ENCODE results near the gene MRPL38.
A peak's percentile ranks its signal among the peaks of the same experiment; 100 is the strongest.

Gene MRPL38

DNA sequence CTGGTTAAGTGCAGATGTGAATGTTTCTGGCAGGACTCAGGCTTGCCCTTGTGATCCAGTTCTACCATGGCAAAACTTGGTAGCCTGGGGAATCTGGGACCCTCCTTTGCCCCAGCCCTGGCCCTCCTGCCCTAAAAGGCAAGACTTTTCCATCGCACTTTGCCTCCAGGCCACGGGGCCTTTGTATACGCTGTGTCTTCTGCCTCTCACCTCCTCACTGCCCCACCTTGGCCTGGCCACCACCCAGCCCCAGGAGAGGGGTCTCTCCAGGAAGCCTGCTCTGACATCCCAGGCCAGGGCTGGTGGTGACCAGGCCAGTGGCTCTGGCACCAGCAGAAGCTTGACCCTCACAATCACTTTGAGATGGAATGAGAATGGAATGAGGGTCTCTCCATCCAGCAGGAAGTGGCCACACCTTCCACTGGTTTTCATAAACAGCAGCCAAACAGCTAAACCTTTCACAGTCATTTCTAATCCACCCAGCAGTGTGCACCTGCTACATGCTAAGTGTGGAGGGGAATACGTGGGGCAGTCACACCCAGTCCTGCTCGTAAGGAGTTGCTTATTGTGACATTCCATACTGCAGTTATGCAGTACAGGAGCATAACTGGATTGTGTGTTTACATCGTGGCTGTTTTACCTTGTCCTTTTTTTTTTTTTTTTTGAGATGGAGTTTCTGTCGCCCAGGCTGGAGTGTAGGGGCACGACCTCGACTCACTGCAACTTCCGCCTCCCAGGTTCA, 1.6 kb upstream of the MRPL38 start:
- CTCF ChIA-PET, result interaction anchor here (0.6 to 4.2 kb wide), 14 partner anchors 16 to 411 kb away, joined by 3 to 47 read pairs (median 4); partner anchors contain the start of gene CDK3

DNA sequence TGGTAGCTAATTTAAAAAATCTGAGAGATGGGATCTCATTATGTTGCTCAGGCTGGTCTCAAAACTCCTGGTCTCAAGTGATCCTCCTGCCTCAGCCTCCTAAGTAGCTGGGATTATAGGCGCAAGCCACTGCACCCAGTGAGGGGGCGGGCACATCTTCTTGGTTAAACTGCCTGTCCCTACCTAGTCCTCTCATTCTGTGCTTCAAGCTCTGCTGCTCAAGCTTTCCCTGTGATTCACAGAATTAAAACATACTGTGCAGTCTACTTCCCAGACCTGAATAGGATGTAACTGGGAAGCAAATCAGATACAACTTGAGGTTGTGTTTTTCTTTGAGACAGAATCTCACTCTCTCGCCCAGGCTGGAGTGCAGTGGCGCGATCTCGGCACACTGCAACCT, 2.3 kb downstream of the MRPL38 start:
- Histone ChIP-seq H3K9me3 (ENCODE audit: control extremely low read depth in 1 of 5, control insufficient read depth in 4 of 5, insufficient read depth in 2 of 5, low read depth in 1 of 5, low read length in 4 of 5) (no peaks in the 10 kb centered on the region), H3K27me3 (replicated peaks in 2 of 5; ENCODE audit: control insufficient read depth in 4 of 5, insufficient read depth in 5 of 5, low read length in 4 of 5) (no peaks in the 10 kb centered on the region), H3K36me3 (ENCODE audit: control insufficient read depth in 4 of 4, insufficient read depth in 4 of 4, low read length in 3 of 4) (peaks cover 4 to 50% (median 38%) of the 10 kb centered on the region in 4 experiments), H3K27ac (ENCODE audit: insufficient read depth in 1 of 2, low read depth in 1 of 2, low read length in 2 of 2, poor library complexity in 1 of 2, severe bottlenecking in 2 of 2) (no peak overlapping the region), H3K4me3 (ENCODE audit: control insufficient read depth in 1 of 7, extremely low read depth in 1 of 7, insufficient read depth in 4 of 7, low read depth in 2 of 7, low read length in 6 of 7) (no peak overlapping the region), H3K4me1 (ENCODE audit: control extremely low read depth in 1 of 4, control insufficient read depth in 4 of 4, insufficient read depth in 4 of 4, low read length in 3 of 4) (peaks cover 0 to 25% (median 18%) of the 10 kb centered on the region in 4 experiments)
- no peak for DNase-seq
- CTCF ChIA-PET, result interaction anchor here (1.2 to 1.7 kb wide), 3 partner anchors 23 to 137 kb away, joined by 3 read pairs; partner anchors contain the start of gene GALK1
- 97% methylated on average over 6 of the region's 6 CpGs for WGBS (ENCODE audit: insufficient coverage)
- POLR2A ChIA-PET, result no interaction called here

More for the DNA sequence above, 1.6 kb upstream of the MRPL38 start:
- Histone ChIP-seq H3K36me3 (ENCODE audit: control insufficient read depth in 4 of 4, insufficient read depth in 4 of 4, low read length in 3 of 4) (peaks cover 2 to 15% (median 7%) of the 10 kb centered on the region in 4 experiments), H3K27ac (ENCODE audit: insufficient read depth in 1 of 2, low read depth in 1 of 2, low read length in 2 of 2, poor library complexity in 1 of 2, severe bottlenecking in 2 of 2) (no peak overlapping the region), H3K4me3 (ENCODE audit: control insufficient read depth in 1 of 7, extremely low read depth in 1 of 7, insufficient read depth in 4 of 7, low read depth in 2 of 7, low read length in 6 of 7) (no peak overlapping the region), H3K9me3 (ENCODE audit: control extremely low read depth in 1 of 5, control insufficient read depth in 4 of 5, insufficient read depth in 2 of 5, low read depth in 1 of 5, low read length in 4 of 5) (no peaks in the 10 kb centered on the region), H3K27me3 (replicated peaks in 2 of 5; ENCODE audit: control insufficient read depth in 4 of 5, insufficient read depth in 5 of 5, low read length in 4 of 5) (no peaks in the 10 kb centered on the region), H3K4me1 (ENCODE audit: control extremely low read depth in 1 of 4, control insufficient read depth in 4 of 4, insufficient read depth in 4 of 4, low read length in 3 of 4) (peaks cover 0 to 43% (median 29%) of the 10 kb centered on the region in 4 experiments)
- POLR2A ChIA-PET, result interaction anchor here (0.6 to 1.1 kb wide), 2 partner anchors 58 to 99 kb away, joined by 3 to 9 read pairs; no protein-coding TSS in a partner anchor
- no peak for DNase-seq
- 91% methylated on average over 6 of the region's 10 CpGs for WGBS (ENCODE audit: insufficient coverage)

DNA sequence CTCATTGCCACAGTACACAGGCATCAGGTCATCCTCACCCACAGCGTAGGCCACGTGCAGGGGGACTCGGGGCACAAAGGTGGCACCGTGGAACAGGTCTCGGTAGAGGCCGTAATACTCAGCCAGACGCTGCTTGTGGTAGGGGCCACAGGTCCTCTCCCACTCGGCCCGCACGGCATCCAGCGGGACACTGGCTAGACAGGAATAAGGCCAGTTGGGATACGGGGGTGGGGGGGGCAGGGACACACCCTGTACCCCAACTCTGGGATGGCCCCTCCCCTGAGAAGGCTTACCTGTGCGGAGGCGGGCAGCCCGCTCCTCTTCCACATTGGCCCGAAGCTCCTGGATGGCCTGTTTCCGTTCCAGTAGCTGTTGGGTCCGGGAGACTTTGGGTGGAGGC, 3.0 kb downstream of the MRPL38 start:
- no peaks in the 10 kb centered on the region for H3K27me3 ChIP-seq (replicated peaks in 2 of 5; ENCODE audit: control insufficient read depth in 4 of 5, insufficient read depth in 5 of 5, low read length in 4 of 5)
- ChIA-PET POLR2A (no interaction called here), CTCF (interaction anchor here (1.2 to 1.7 kb wide), 2 partner anchors 22 to 136 kb away, joined by 3 read pairs; partner anchors contain the start of gene GALK1)
- WGBS (ENCODE audit: insufficient coverage), result 100% methylated on average over 12 of the region's 18 CpGs
- H3K36me3 ChIP-seq (ENCODE audit: control insufficient read depth in 4 of 4, insufficient read depth in 4 of 4, low read length in 3 of 4), result peaks cover 4 to 50% (median 38%) of the 10 kb centered on the region in 4 experiments
- H3K9me3 ChIP-seq (ENCODE audit: control extremely low read depth in 1 of 5, control insufficient read depth in 4 of 5, insufficient read depth in 2 of 5, low read depth in 1 of 5, low read length in 4 of 5), result no peaks in the 10 kb centered on the region
- no peak for DNase-seq
- H3K4me3 ChIP-seq (ENCODE audit: control insufficient read depth in 1 of 7, extremely low read depth in 1 of 7, insufficient read depth in 4 of 7, low read depth in 2 of 7, low read length in 6 of 7), result no peak overlapping the region
- H3K4me1 ChIP-seq (ENCODE audit: control extremely low read depth in 1 of 4, control insufficient read depth in 4 of 4, insufficient read depth in 4 of 4, low read length in 3 of 4), result peaks cover 0 to 30% (median 23%) of the 10 kb centered on the region in 4 experiments
- no peak overlapping the region for H3K27ac ChIP-seq (ENCODE audit: insufficient read depth in 1 of 2, low read depth in 1 of 2, low read length in 2 of 2, poor library complexity in 1 of 2, severe bottlenecking in 2 of 2)

DNA sequence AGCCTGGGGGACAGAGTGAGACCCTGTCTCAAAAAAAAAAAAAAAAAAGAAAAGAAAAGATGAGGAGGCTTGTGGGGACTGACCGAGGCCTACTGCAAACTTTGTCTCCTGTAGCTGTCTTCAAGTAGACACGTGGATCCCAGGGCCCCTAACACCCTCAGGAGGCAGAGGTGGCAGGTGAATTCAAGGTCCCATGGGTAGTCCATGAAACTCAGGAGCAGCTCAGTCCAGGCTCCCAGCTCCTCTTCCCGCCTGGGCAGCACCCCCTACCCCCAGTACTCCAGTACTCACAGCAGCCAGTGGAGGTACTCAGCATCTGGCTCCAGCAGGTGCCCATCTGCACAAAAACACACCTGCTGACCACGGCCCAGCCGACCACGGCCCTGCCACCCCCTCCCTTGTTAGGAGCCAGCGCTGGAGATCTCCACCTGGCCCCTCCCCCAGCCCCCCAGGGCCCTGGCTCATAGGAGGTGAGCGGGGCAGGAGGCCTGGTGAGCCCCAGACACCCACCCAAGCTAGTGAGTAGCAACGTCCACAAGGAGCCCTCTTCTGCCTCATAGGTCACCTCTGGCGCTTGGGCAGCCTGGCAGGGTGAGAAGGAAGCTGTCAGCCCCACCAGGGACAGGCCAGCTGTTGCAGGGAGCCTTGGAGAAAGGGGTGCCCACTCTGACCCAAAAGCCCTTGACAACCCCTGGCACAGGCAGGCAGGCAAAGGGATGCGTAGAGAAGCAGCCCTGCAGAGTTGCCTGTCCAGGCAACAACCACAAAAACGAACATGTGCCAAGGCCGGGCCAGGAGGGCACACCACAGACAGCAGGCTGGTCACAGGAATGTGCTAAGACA, 3.8 kb downstream of the MRPL38 start:
- CTCF ChIA-PET, result interaction anchor here (0.7 to 1.7 kb wide), 4 partner anchors 16 to 136 kb away, joined by 3 to 5 read pairs (median 3); partner anchors contain the start of genes GALK1 and WBP2

DNA sequence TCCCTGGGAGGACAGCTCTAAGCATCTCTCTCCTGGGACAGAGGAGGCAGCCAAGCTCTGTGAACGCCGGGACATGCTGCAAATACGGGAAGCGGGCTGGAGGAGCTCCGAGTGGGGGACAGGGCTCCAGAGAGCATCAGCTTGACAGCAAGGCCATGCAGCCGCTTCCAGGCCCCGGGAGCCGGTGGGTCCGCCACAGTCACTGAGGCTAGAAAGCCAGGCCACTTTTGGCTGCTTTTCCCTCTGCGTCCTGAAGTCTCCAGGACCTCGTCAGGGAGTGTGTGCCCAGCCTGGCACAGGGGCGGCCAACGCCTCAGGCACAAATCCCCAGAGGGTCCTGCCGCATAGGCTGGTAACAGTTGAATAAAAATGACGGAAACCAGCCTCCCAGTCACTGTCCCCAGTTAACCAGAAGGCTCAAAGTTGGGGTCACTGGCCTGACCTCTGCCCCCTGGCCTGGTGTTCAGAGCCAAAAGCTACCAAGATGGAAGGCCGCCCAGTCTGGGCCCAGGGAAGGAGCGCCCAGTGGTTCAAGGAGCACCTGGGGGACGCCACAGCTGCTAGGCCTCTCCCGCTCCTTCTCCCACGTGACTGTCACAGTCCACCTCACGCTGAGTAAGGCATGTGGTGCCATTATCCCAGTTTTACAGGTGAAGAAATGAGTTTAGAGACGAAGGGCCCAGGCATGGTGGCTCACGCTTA, 4.8 kb downstream of the MRPL38 start:
- peaks cover 4 to 50% (median 38%) of the 10 kb centered on the region in 4 experiments for H3K36me3 ChIP-seq (ENCODE audit: control insufficient read depth in 4 of 4, insufficient read depth in 4 of 4, low read length in 3 of 4)
- POLR2A ChIA-PET, result no interaction called here
- over 99% methylated on average over 13 of the region's 23 CpGs for WGBS (ENCODE audit: insufficient coverage)

More for the DNA sequence above, 3.8 kb downstream of the MRPL38 start:
- Histone ChIP-seq H3K4me1 (ENCODE audit: control extremely low read depth in 1 of 4, control insufficient read depth in 4 of 4, insufficient read depth in 4 of 4, low read length in 3 of 4) (peaks cover 0 to 27% (median 20%) of the 10 kb centered on the region in 4 experiments), H3K36me3 (ENCODE audit: control insufficient read depth in 4 of 4, insufficient read depth in 4 of 4, low read length in 3 of 4) (peaks cover 4 to 50% (median 38%) of the 10 kb centered on the region in 4 experiments), H3K27me3 (replicated peaks in 2 of 5; ENCODE audit: control insufficient read depth in 4 of 5, insufficient read depth in 5 of 5, low read length in 4 of 5) (no peaks in the 10 kb centered on the region), H3K9me3 (ENCODE audit: control extremely low read depth in 1 of 5, control insufficient read depth in 4 of 5, insufficient read depth in 2 of 5, low read depth in 1 of 5, low read length in 4 of 5) (no peaks in the 10 kb centered on the region), H3K27ac (ENCODE audit: insufficient read depth in 1 of 2, low read depth in 1 of 2, low read length in 2 of 2, poor library complexity in 1 of 2, severe bottlenecking in 2 of 2) (peak overlapping the region in 1 of 2 experiments; percentile 15), H3K4me3 (ENCODE audit: control insufficient read depth in 1 of 7, extremely low read depth in 1 of 7, insufficient read depth in 4 of 7, low read depth in 2 of 7, low read length in 6 of 7) (no peak overlapping the region)
- WGBS (ENCODE audit: insufficient coverage), result 98% methylated on average over 10 of the region's 13 CpGs
- DNase-seq, result no peak
- POLR2A ChIA-PET, result no interaction called here

DNA sequence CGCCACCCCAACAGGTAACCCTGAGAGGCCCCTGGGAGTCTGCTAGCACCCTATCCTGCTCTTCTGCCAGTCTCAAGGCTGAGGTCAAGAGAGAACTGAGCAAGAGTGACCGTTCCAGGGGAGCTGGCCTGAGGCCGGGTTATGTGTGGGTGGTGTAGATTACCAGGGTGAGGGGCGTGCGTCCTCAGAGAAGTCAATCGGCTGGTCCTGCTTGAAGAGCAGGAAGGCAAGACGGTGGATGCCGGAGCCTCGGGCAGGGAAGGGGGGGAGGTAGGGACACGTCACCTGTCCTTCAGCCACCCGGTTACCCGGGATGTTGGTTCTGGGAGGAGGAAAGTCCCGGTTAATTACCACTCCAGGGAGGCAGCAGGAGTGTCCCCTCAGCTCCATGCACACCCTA, 5.3 kb downstream of the MRPL38 start:
- peaks cover 4 to 50% (median 38%) of the 10 kb centered on the region in 4 experiments for H3K36me3 ChIP-seq (ENCODE audit: control insufficient read depth in 4 of 4, insufficient read depth in 4 of 4, low read length in 3 of 4)
- H3K9me3 ChIP-seq (ENCODE audit: control extremely low read depth in 1 of 5, control insufficient read depth in 4 of 5, insufficient read depth in 2 of 5, low read depth in 1 of 5, low read length in 4 of 5), result no peaks in the 10 kb centered on the region
- no peak overlapping the region for H3K4me3 ChIP-seq (ENCODE audit: control insufficient read depth in 1 of 7, extremely low read depth in 1 of 7, insufficient read depth in 4 of 7, low read depth in 2 of 7, low read length in 6 of 7)
- ChIA-PET POLR2A (no interaction called here), CTCF (interaction anchor here (1.3 to 15.2 kb wide), 3 partner anchors 14 to 23 kb away, joined by 3 to 173 read pairs (median 5); partner anchors contain the start of gene TRIM47)
- peak overlapping the region in 1 of 2 experiments; percentile 49 for H3K27ac ChIP-seq (ENCODE audit: insufficient read depth in 1 of 2, low read depth in 1 of 2, low read length in 2 of 2, poor library complexity in 1 of 2, severe bottlenecking in 2 of 2)
- H3K27me3 ChIP-seq (replicated peaks in 2 of 5; ENCODE audit: control insufficient read depth in 4 of 5, insufficient read depth in 5 of 5, low read length in 4 of 5), result no peaks in the 10 kb centered on the region
- H3K4me1 ChIP-seq (ENCODE audit: control extremely low read depth in 1 of 4, control insufficient read depth in 4 of 4, insufficient read depth in 4 of 4, low read length in 3 of 4), result peaks cover 2 to 31% (median 29%) of the 10 kb centered on the region in 4 experiments
- DNase-seq, result no peak
- WGBS (ENCODE audit: insufficient coverage), result 98% methylated on average over 11 of the region's 13 CpGs

More for the DNA sequence above, 4.8 kb downstream of the MRPL38 start:
- no peak for DNase-seq
- CTCF ChIA-PET, result interaction anchor here (0.7 to 15.2 kb wide), 4 partner anchors 15 to 110 kb away, joined by 3 to 173 read pairs (median 4); partner anchors contain the start of genes TRIM47 and WBP2
- Histone ChIP-seq H3K4me1 (ENCODE audit: control extremely low read depth in 1 of 4, control insufficient read depth in 4 of 4, insufficient read depth in 4 of 4, low read length in 3 of 4) (peaks cover 2 to 28% (median 26%) of the 10 kb centered on the region in 4 experiments), H3K27me3 (replicated peaks in 2 of 5; ENCODE audit: control insufficient read depth in 4 of 5, insufficient read depth in 5 of 5, low read length in 4 of 5) (no peaks in the 10 kb centered on the region), H3K4me3 (ENCODE audit: control insufficient read depth in 1 of 7, extremely low read depth in 1 of 7, insufficient read depth in 4 of 7, low read depth in 2 of 7, low read length in 6 of 7) (no peak overlapping the region), H3K27ac (ENCODE audit: insufficient read depth in 1 of 2, low read depth in 1 of 2, low read length in 2 of 2, poor library complexity in 1 of 2, severe bottlenecking in 2 of 2) (no peak overlapping the region), H3K9me3 (ENCODE audit: control extremely low read depth in 1 of 5, control insufficient read depth in 4 of 5, insufficient read depth in 2 of 5, low read depth in 1 of 5, low read length in 4 of 5) (no peaks in the 10 kb centered on the region)

Data from common myeloid progenitor, CD34-positive (primary cell).